CD14-positive monocyte (primary cell): ENCODE results near the gene AIFM1. TPM values are rescaled to one million over a fixed set of nuclear protein-coding genes. Genes with fewer than 3 reads are reported as not detected.

Source experiments
- DNase-seq, 3 donors: peaks; one replicate each; pipeline ENCODE4 v3.0.0-alpha.2; 2011 to 2022
- H2AFZ ChIP-seq: 2 replicates; pipeline ENCODE4 v1.6.0; 2012; ENCODE audit warnings: mild to moderate bottlenecking, low read depth, low read length, inconsistent platforms; ENCODE audit not compliant: insufficient read depth, poor library complexity, severe bottlenecking
- H3K27ac ChIP-seq, 2 donors: 1 replicate in 1 of 2; 2 replicates in 1 of 2; pipeline ENCODE4 v1.5.1; 2012 to 2013; ENCODE audit warnings: low read length in 2 of 2, control low read depth in 1 of 2, inconsistent platforms in 1 of 2, low read depth in 1 of 2, mild to moderate bottlenecking in 1 of 2
- H3K27me3 ChIP-seq, 2 donors: one replicate each; pipeline versions ENCODE4 v1.6.0 to v1.6.1; 2011 to 2013; ENCODE audit warnings: low read length in 2 of 2; ENCODE audit not compliant: control insufficient read depth in 2 of 2, insufficient read depth in 2 of 2
- H3K36me3 ChIP-seq, 2 donors: replicated peaks in 1 of 2; 1 replicate in 1 of 2; 2 replicates in 1 of 2; pipeline versions ENCODE4 v1.5.1 to v1.6.1; 2012 to 2013; ENCODE audit warnings: low read length in 2 of 2, control low read depth in 1 of 2, inconsistent platforms in 1 of 2, mild to moderate bottlenecking in 1 of 2; ENCODE audit not compliant: insufficient read depth in 2 of 2, control insufficient read depth in 1 of 2
- H3K4me1 ChIP-seq, 2 donors: 1 replicate in 1 of 2; 2 replicates in 1 of 2; pipeline versions ENCODE4 v1.5.1 to v1.6.1; 2012 to 2013; ENCODE audit warnings: low read length in 2 of 2, control low read depth in 1 of 2, inconsistent platforms in 1 of 2, mild to moderate bottlenecking in 1 of 2, moderate library complexity in 1 of 2; ENCODE audit not compliant: insufficient read depth in 2 of 2, control insufficient read depth in 1 of 2
- H3K4me2 ChIP-seq: replicated peaks from 2 replicates; pipeline ENCODE3; 2012; ENCODE audit warnings: low read length, moderate library complexity, mild to moderate bottlenecking; ENCODE audit not compliant: poor library complexity, severe bottlenecking; ENCODE audit errors: extremely low read depth
- H3K4me3 ChIP-seq, 3 experiments: fragments of 200-600 bp in 1 of 3; sonication (generic) in 1 of 3; replicated peaks in 1 of 3; 1 replicate in 2 of 3; 2 replicates in 1 of 3; pipeline ENCODE4 v1.5.1; 2011 to 2013; ENCODE audit warnings: low read length in 3 of 3, mild to moderate bottlenecking in 3 of 3, control low read depth in 2 of 3, low read depth in 2 of 3, inconsistent platforms in 1 of 3, moderate library complexity in 1 of 3
- H3K79me2 ChIP-seq: 2 replicates; pipeline ENCODE4 v1.6.0; 2012; ENCODE audit warnings: mild to moderate bottlenecking, control low read depth, inconsistent platforms, low read length, moderate library complexity; ENCODE audit not compliant: insufficient read depth
- H3K9ac ChIP-seq: 2 replicates; pipeline ENCODE4 v1.6.0; 2017; ENCODE audit warnings: low read length, mild to moderate bottlenecking; ENCODE audit not compliant: insufficient read depth, poor library complexity, severe bottlenecking
- H3K9me3 ChIP-seq, 2 donors: replicated peaks in 1 of 2; 1 replicate in 1 of 2; 2 replicates in 1 of 2; pipeline versions ENCODE4 v1.5.1 to v1.6.1; 2012 to 2013; ENCODE audit warnings: low read length in 2 of 2, control low read depth in 1 of 2; ENCODE audit not compliant: control insufficient read depth in 1 of 2, insufficient read depth in 1 of 2
- H4K20me1 ChIP-seq: 2 replicates; pipeline ENCODE4 v1.6.0; 2012; ENCODE audit warnings: mild to moderate bottlenecking, low read length, control low read depth, moderate library complexity; ENCODE audit not compliant: insufficient read depth
- H3K27ac Mint-ChIP-seq, 7 donors: one replicate each; pipeline ENCODE4 v1.8.0; 2020; ENCODE audit warnings: mild to moderate bottlenecking in 7 of 7, mixed read lengths in 7 of 7, moderate library complexity in 6 of 7, inconsistent platforms in 2 of 7
- H3K27me3 Mint-ChIP-seq, 3 donors: one replicate each; pipeline ENCODE4 v1.8.0; 2021 to 2022; ENCODE audit warnings: low read depth in 3 of 3, mild to moderate bottlenecking in 3 of 3, mixed read lengths in 3 of 3, moderate library complexity in 3 of 3, inconsistent platforms in 1 of 3
- H3K36me3 Mint-ChIP-seq, 2 donors: one replicate each; pipeline ENCODE4 v1.8.0; 2020; ENCODE audit warnings: mixed read lengths in 2 of 2, inconsistent platforms in 1 of 2, mild to moderate bottlenecking in 1 of 2
- H3K4me1 Mint-ChIP-seq: one replicate; pipeline ENCODE4 v1.8.0; 2020; ENCODE audit warnings: mild to moderate bottlenecking, mixed read lengths
- H3K4me3 Mint-ChIP-seq, 2 donors: one replicate each; pipeline ENCODE4 v1.8.0; 2020; ENCODE audit warnings: mild to moderate bottlenecking in 2 of 2, mixed read lengths in 2 of 2, moderate library complexity in 1 of 2
- H3K9me3 Mint-ChIP-seq, 7 donors: one replicate each; pipeline ENCODE4 v1.8.0; 2020 to 2022; ENCODE audit warnings: mixed read lengths in 7 of 7, mild to moderate bottlenecking in 6 of 7, moderate library complexity in 6 of 7, inconsistent platforms in 2 of 7
- CTCF ChIP-seq: fragments of 200-600 bp; IDR thresholded peaks from one replicate; pipeline ENCODE4 v1.8.0; 2022; ENCODE audit warnings: antibody characterized with exemption, mild to moderate bottlenecking
- WGBS: methylation state at CpG from one replicate; pipeline ENCODE4 v1.1.5; 2013; ENCODE audit warnings: missing lambda C conversion rate; ENCODE audit not compliant: insufficient coverage; 5-methylcytosine and 5-hydroxymethylcytosine counted together
- intact Hi-C, 2 donors: fragments of 100-400 bp; cut with micrococcal nuclease; formaldehyde crosslinking; loops; one replicate each; pipeline versions ENCODE4 v1.15.0 to v1.15.1; 2023
- polyA plus RNA-seq, 3 donors: library from polyadenylated mRNA; depleted of rRNA in 1 of 3; unstranded in 2 of 3; stranded (reverse) in 1 of 3; fragments of 300-500 nt in 2 of 3; fragments of >200 nt in 1 of 3; fragmentation: Illumina TruSeq in 2 of 3; gene quantifications; 1 replicate in 2 of 3; 2 replicates in 1 of 3; pipeline ENCODE4 v1.2.3, GENCODE V29; 2012 to 2021

AIFM1 gene
- polyA plus RNA-seq, 3 donors: 15.1 to 19.1 (median 18.6) TPM

GRCh38 chrX:130212371-130212770, 46.7 kb upstream of the AIFM1 start:
- H2AFZ ChIP-seq: no peak overlapping the region
- no peak overlapping the region for H3K4me2 ChIP-seq
- no peaks in the 10 kb centered on the region for H3K27me3 ChIP-seq
- Mint-ChIP-seq H3K36me3 (peaks cover 21 to 41% of the 10 kb centered on the region in 2 donors), H3K27me3 (peaks cover 0 to under 1% (median 0%) of the 10 kb centered on the region in 3 donors), H3K4me1 (no peaks in the 10 kb centered on the region), H3K4me3 (no peak overlapping the region), H3K27ac (no peak overlapping the region), H3K9me3 (no peaks in the 10 kb centered on the region)
- DNase-seq: no peak
- H3K4me3 ChIP-seq: no peak overlapping the region
- no peaks in the 10 kb centered on the region for H3K4me1 ChIP-seq
- no peaks in the 10 kb centered on the region for H3K9me3 ChIP-seq
- no CpG with 5 or more reads among the region's 1 CpG for WGBS
- no peaks in the 10 kb centered on the region for H3K79me2 ChIP-seq
- no peak overlapping the region for H3K27ac ChIP-seq
- peaks cover 10 to 19% of the 10 kb centered on the region in 2 donors for H3K36me3 ChIP-seq
- H4K20me1 ChIP-seq: no peaks in the 10 kb centered on the region
- no peak overlapping the region for H3K9ac ChIP-seq
- intact Hi-C loops: no loop called here
- TF ChIP-seq CTCF: no peak

- H3K9me3 Mint-ChIP-seq: no peaks in the 10 kb centered on the region
- Histone ChIP-seq H3K4me1 (no peaks in the 10 kb centered on the region), H3K4me3 (no peak overlapping the region), H3K27ac (no peak overlapping the region), H2AFZ (no peak overlapping the region), H3K27me3 (no peaks in the 10 kb centered on the region), H4K20me1 (no peaks in the 10 kb centered on the region), H3K36me3 (peaks cover 10 to 19% of the 10 kb centered on the region in 2 donors), H3K79me2 (no peaks in the 10 kb centered on the region), H3K9ac (no peak overlapping the region), H3K9me3 (no peaks in the 10 kb centered on the region), H3K4me2 (no peak overlapping the region)
- no peak for DNase-seq
- no peak overlapping the region for H3K4me3 Mint-ChIP-seq
- peak overlapping the region in 1 of 7 donors; percentile 5 for H3K27ac Mint-ChIP-seq
- no peak for TF ChIP-seq CTCF
- peaks cover 0 to 4% (median 0%) of the 10 kb centered on the region in 3 donors for H3K27me3 Mint-ChIP-seq
- intact Hi-C loops: no loop called here
- H3K36me3 Mint-ChIP-seq: peaks cover 21 to 37% of the 10 kb centered on the region in 2 donors
- WGBS: no CpG with 5 or more reads among the region's 4 CpGs
- no peaks in the 10 kb centered on the region for H3K4me1 Mint-ChIP-seq
Observed at GRCh38 chrX:130211415-130212186, 46.0 kb upstream of the AIFM1 start.
